ELF-1 (cell line): ENCODE data around the gene NPIPB4.
"Not testable (repeated sequence)": the region's sequence is repeated elsewhere in the genome, so short reads cannot be mapped to it uniquely, and the experiment has no call there.

Experiments used
- DNase-seq: peaks from one replicate; pipeline ENCODE4 v3.0.0-alpha.2; 2016; ENCODE audit warnings: low read depth, low spot score

NPIPB4 gene

GRCh38 chr16:21857656-21858055, at the start of gene NPIPB4:
NPIPB4 (minus strand) TSS chr16:21857756; CDS start chr16:21857378, 378 bp downstream.
- not testable (repeated sequence) for DNase-seq

GRCh38 chr16:21898998-21899397, 41.4 kb upstream of the NPIPB4 start:
- not testable (repeated sequence) for DNase-seq

- not testable (repeated sequence) for DNase-seq
These were observed 24.4 kb upstream of the NPIPB4 start for GRCh38 chr16:21881988-21882387.

GRCh38 chr16:21837186-21837585, 20.4 kb downstream of the NPIPB4 start:
- DNase-seq: not testable (repeated sequence)

- DNase-seq: not testable (repeated sequence)
These were observed 21.2 kb downstream of the NPIPB4 start for GRCh38 chr16:21836334-21836733.

GRCh38 chr16:21835747-21836146, 21.8 kb downstream of the NPIPB4 start:
- not testable (repeated sequence) for DNase-seq

- DNase-seq: not testable (repeated sequence)
These were observed 23.3 kb downstream of the NPIPB4 start for GRCh38 chr16:21834211-21834610.

GRCh38 chr16:21829929-21830328, 27.6 kb downstream of the NPIPB4 start:
- not testable (repeated sequence) for DNase-seq

- DNase-seq: not testable (repeated sequence)
These were observed 31.4 kb downstream of the NPIPB4 start for GRCh38 chr16:21826067-21826706.

- not testable (repeated sequence) for DNase-seq
These were observed 32.0 kb downstream of the NPIPB4 start for GRCh38 chr16:21825526-21825925.

- not testable (repeated sequence) for DNase-seq
These were observed 34.3 kb downstream of the NPIPB4 start for GRCh38 chr16:21823258-21823657.

- not testable (repeated sequence) for DNase-seq
These were observed 36.6 kb downstream of the NPIPB4 start for GRCh38 chr16:21820908-21821465.

- DNase-seq: peak; percentile 86
These were observed 37.3 kb downstream of the NPIPB4 start for GRCh38 chr16:21820028-21820907.

- DNase-seq: not testable (repeated sequence)
These were observed 37.9 kb downstream of the NPIPB4 start for GRCh38 chr16:21819617-21820016.

- DNase-seq: not testable (repeated sequence)
These were observed 40.5 kb downstream of the NPIPB4 start for GRCh38 chr16:21817012-21817411.

- not testable (repeated sequence) for DNase-seq
These were observed 41.9 kb downstream of the NPIPB4 start for GRCh38 chr16:21815694-21816093.

GRCh38 chr16:21802375-21802663, 55.2 kb downstream of the NPIPB4 start:
- DNase-seq: not testable (repeated sequence)

- DNase-seq: peak; percentile 36
These were observed 55.8 kb downstream of the NPIPB4 start for GRCh38 chr16:21801538-21802374.

- DNase-seq: not testable (repeated sequence)
These were observed 59.0 kb downstream of the NPIPB4 start for GRCh38 chr16:21798601-21799000.

- DNase-seq: not testable (repeated sequence)
These were observed 64.2 kb downstream of the NPIPB4 start for GRCh38 chr16:21793310-21793709.

- not testable (repeated sequence) for DNase-seq
These were observed 67.0 kb downstream of the NPIPB4 start for GRCh38 chr16:21790506-21790905.
